ENCODE data around the gene DNAAF8.

The DNAAF8 gene

DNA sequence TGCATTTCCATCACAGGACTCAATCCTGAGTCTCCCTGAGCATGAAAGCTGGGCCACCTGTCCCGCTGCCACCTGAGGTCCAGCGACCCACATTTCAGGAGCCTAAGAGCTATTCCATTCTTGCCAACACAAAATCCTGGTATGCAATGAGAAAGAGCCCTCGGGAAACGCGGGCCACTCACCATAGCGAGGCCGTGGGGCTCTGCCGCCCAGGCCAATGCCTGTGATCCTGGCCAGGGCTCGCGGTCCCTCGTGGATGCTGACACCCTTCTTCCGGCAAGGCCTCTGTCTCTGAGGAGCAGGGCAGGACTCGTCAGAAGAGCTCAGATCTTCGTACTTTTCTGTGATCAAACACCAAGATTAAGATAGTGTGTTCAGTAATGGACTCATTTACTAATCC, 29.4 kb upstream of the DNAAF8 start:
- Histone ChIP-seq H4K91ac (ENCODE audit: low read length) (no peak overlapping the region), H2BK120ac (ENCODE audit: low read depth, low read length) (no peak overlapping the region), H2AK5ac (ENCODE audit: low read length, severe bottlenecking) (no peak overlapping the region), H3K23ac (ENCODE audit: low read length in 2 of 2) (no peak overlapping the region), H2BK15ac (ENCODE audit: low read depth, poor library complexity, severe bottlenecking) (no peak overlapping the region), H2BK5ac (ENCODE audit: low read depth, low read length, poor library complexity, severe bottlenecking) (no peak overlapping the region), H3K27ac (ENCODE audit: low read length, poor library complexity, severe bottlenecking) (no peak overlapping the region), H3K4me1 (ENCODE audit: control insufficient read depth, insufficient read depth, low read depth, low read length) (peaks cover 13% of the 10 kb centered on the region), H3K9me3 (ENCODE audit: control insufficient read depth, low read length) (no peaks in the 10 kb centered on the region), H3K4me3 (ENCODE audit: insufficient read depth in 1 of 2, low read depth in 1 of 2, low read length in 2 of 2) (no peak overlapping the region), H3K79me1 (replicated peaks; ENCODE audit: low read length, poor library complexity, severe bottlenecking) (peaks cover 18% of the 10 kb centered on the region), H3K4me2 (ENCODE audit: low read length, poor library complexity, severe bottlenecking) (no peak overlapping the region), H3K36me3 (ENCODE audit: control insufficient read depth in 1 of 2, insufficient read depth in 2 of 2, low read depth in 1 of 2, low read length in 2 of 2) (peaks cover 56 to 65% of the 10 kb centered on the region in 2 experiments), H3K27me3 (ENCODE audit: control insufficient read depth in 1 of 2, insufficient read depth in 1 of 2, low read length in 2 of 2) (no peaks in the 10 kb centered on the region), H4K8ac (ENCODE audit: low read length) (no peak overlapping the region), H3K9ac (ENCODE audit: low read length) (no peak overlapping the region), H3K18ac (ENCODE audit: low read depth in 1 of 2, low read length in 2 of 2) (no peak overlapping the region), H2BK12ac (ENCODE audit: low read length in 2 of 2) (no peak overlapping the region), H3K4ac (ENCODE audit: low read depth in 1 of 2, low read length in 2 of 2) (no peak overlapping the region), H2AFZ (ENCODE audit: low read depth, low read length) (no peak overlapping the region), H3K14ac (ENCODE audit: low read length in 2 of 2) (no peak overlapping the region)
- no peak for DNase-seq
- WGBS, result over 99% methylated on average over 14 of the region's 14 CpGs

DNA sequence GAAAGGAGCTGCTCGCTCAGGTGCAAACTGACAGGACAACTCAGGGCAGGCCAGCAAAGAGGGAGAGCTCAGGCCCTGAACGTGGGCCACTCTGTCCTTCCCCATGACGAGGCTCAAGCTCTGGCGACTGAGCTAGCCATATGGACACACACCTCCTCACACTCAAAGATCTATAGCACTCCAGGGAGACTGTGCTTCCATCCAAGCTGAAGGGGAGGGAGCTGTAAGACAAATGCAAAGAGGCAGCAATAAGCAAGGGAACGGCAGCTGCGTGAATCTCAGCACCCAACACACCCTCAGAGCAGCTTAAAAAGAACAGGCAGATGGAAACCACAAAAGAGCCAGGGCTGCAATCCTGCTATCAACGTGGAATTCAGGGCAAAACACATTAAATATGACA, 27.5 kb upstream of the DNAAF8 start:
- no peak overlapping the region for H3K14ac ChIP-seq (ENCODE audit: low read length in 2 of 2)
- H3K4me3 ChIP-seq (ENCODE audit: insufficient read depth in 1 of 2, low read depth in 1 of 2, low read length in 2 of 2), result no peak overlapping the region
- H3K4me1 ChIP-seq (ENCODE audit: control insufficient read depth, insufficient read depth, low read depth, low read length), result peaks cover 10% of the 10 kb centered on the region
- DNase-seq, result no peak
- no peak overlapping the region for H2BK5ac ChIP-seq (ENCODE audit: low read depth, low read length, poor library complexity, severe bottlenecking)
- H3K4me2 ChIP-seq (ENCODE audit: low read length, poor library complexity, severe bottlenecking), result no peak overlapping the region
- no peak overlapping the region for H3K4ac ChIP-seq (ENCODE audit: low read depth in 1 of 2, low read length in 2 of 2)
- H2BK12ac ChIP-seq (ENCODE audit: low read length in 2 of 2), result no peak overlapping the region
- H3K27ac ChIP-seq (ENCODE audit: low read length, poor library complexity, severe bottlenecking), result no peak overlapping the region
- no peak overlapping the region for H2BK120ac ChIP-seq (ENCODE audit: low read depth, low read length)
- no peak overlapping the region for H3K18ac ChIP-seq (ENCODE audit: low read depth in 1 of 2, low read length in 2 of 2)
- H3K27me3 ChIP-seq (ENCODE audit: control insufficient read depth in 1 of 2, insufficient read depth in 1 of 2, low read length in 2 of 2), result no peaks in the 10 kb centered on the region
- H3K9ac ChIP-seq (ENCODE audit: low read length), result no peak overlapping the region
- no peak overlapping the region for H4K91ac ChIP-seq (ENCODE audit: low read length)
- H2BK15ac ChIP-seq (ENCODE audit: low read depth, poor library complexity, severe bottlenecking), result no peak overlapping the region
- no peak overlapping the region for H3K23ac ChIP-seq (ENCODE audit: low read length in 2 of 2)
- H4K8ac ChIP-seq (ENCODE audit: low read length), result no peak overlapping the region
- 92% methylated on average over 6 of the region's 7 CpGs for WGBS
- no peaks in the 10 kb centered on the region for H3K9me3 ChIP-seq (ENCODE audit: control insufficient read depth, low read length)
- H2AFZ ChIP-seq (ENCODE audit: low read depth, low read length), result no peak overlapping the region
- H2AK5ac ChIP-seq (ENCODE audit: low read length, severe bottlenecking), result no peak overlapping the region
- peaks cover 46 to 56% of the 10 kb centered on the region in 2 experiments for H3K36me3 ChIP-seq (ENCODE audit: control insufficient read depth in 1 of 2, insufficient read depth in 2 of 2, low read depth in 1 of 2, low read length in 2 of 2)
- H3K79me1 ChIP-seq (replicated peaks; ENCODE audit: low read length, poor library complexity, severe bottlenecking), result peaks cover 16% of the 10 kb centered on the region

DNA sequence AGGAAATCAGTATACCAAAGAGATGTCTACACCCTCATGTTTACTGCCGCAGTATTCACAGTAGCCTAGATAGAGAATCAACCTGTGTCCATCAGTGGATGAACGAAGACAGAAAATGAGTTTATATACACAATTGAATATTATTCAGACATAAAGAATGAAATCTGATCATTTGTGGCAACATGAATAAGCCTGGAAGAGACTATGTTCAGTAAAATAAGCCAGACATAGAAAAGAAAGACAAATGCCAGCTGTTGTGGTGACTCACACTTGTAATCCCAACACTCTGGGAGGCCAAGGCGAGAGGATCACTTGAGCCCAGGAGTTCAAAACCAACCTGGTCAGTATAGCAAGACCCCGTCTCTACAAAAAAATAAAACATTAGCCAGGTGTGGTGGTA, 24.9 kb upstream of the DNAAF8 start:
- Histone ChIP-seq H2AK5ac (ENCODE audit: low read length, severe bottlenecking) (no peak overlapping the region), H3K79me1 (replicated peaks; ENCODE audit: low read length, poor library complexity, severe bottlenecking) (peaks cover 10% of the 10 kb centered on the region), H3K4me1 (ENCODE audit: control insufficient read depth, insufficient read depth, low read depth, low read length) (no peaks in the 10 kb centered on the region), H2BK12ac (ENCODE audit: low read length in 2 of 2) (no peak overlapping the region), H2BK5ac (ENCODE audit: low read depth, low read length, poor library complexity, severe bottlenecking) (no peak overlapping the region), H2AFZ (ENCODE audit: low read depth, low read length) (no peak overlapping the region), H3K4me2 (ENCODE audit: low read length, poor library complexity, severe bottlenecking) (no peak overlapping the region), H3K36me3 (ENCODE audit: control insufficient read depth in 1 of 2, insufficient read depth in 2 of 2, low read depth in 1 of 2, low read length in 2 of 2) (peaks cover 42 to 59% of the 10 kb centered on the region in 2 experiments), H3K9ac (ENCODE audit: low read length) (no peak overlapping the region), H3K4me3 (ENCODE audit: insufficient read depth in 1 of 2, low read depth in 1 of 2, low read length in 2 of 2) (no peak overlapping the region), H3K9me3 (ENCODE audit: control insufficient read depth, low read length) (no peaks in the 10 kb centered on the region), H3K27me3 (ENCODE audit: control insufficient read depth in 1 of 2, insufficient read depth in 1 of 2, low read length in 2 of 2) (no peaks in the 10 kb centered on the region), H3K4ac (ENCODE audit: low read depth in 1 of 2, low read length in 2 of 2) (no peak overlapping the region), H4K8ac (ENCODE audit: low read length) (no peak overlapping the region), H2BK15ac (ENCODE audit: low read depth, poor library complexity, severe bottlenecking) (no peak overlapping the region), H4K91ac (ENCODE audit: low read length) (no peak overlapping the region), H3K18ac (ENCODE audit: low read depth in 1 of 2, low read length in 2 of 2) (no peak overlapping the region), H3K23ac (ENCODE audit: low read length in 2 of 2) (no peak overlapping the region), H2BK120ac (ENCODE audit: low read depth, low read length) (no peak overlapping the region), H3K27ac (ENCODE audit: low read length, poor library complexity, severe bottlenecking) (no peak overlapping the region), H3K14ac (ENCODE audit: low read length in 2 of 2) (no peak overlapping the region)
- peak; percentile 28 for DNase-seq
- 86% methylated on average over 3 of the region's 4 CpGs for WGBS

DNA sequence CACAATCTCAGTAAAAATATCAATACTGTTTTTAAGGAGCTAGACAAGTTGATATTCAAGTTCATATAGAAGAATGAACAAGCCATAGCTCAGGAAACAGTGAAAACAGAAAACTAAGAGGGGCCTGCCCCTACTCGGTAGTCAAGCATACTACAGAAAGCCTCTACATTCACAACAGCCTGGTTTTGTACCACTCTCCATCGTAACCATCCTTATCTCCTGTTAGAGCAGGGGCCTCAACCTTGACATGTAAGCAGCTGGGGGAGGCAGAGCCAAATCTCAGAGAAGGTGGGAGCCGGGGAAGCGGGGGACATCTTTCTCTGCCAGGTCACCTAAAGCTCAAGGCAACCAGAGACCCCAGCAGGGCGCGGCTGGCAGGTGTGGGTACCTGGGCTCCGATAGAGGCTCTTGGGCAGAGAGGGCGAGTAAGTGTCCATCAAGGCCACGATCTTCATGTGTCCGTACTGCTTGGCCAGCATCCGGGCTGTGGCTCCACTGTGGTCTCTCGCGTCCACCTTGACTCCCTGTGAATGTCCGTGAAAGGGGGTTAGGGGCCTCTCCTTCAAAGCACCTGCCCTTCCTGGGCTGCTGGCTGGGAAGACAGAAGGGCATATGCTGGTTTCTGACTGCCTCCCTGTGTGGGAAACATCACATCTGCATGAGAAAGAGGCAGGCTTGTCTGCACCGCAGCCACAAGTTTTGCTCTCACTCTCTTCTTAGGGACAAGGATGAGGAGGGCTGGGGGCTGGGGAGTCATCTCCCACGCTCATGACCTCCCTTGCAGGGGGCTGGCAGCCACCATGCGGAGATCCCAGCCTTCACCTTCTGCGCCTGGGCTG, 20.5 kb upstream of the DNAAF8 start:
- H3K4me3 ChIP-seq (ENCODE audit: insufficient read depth in 1 of 2, low read depth in 1 of 2, low read length in 2 of 2), result no peak overlapping the region
- H3K27me3 ChIP-seq (ENCODE audit: control insufficient read depth in 1 of 2, insufficient read depth in 1 of 2, low read length in 2 of 2), result no peaks in the 10 kb centered on the region
- H2AFZ ChIP-seq (ENCODE audit: low read depth, low read length), result no peak overlapping the region
- no peak overlapping the region for H2BK120ac ChIP-seq (ENCODE audit: low read depth, low read length)
- H3K36me3 ChIP-seq (ENCODE audit: control insufficient read depth in 1 of 2, insufficient read depth in 2 of 2, low read depth in 1 of 2, low read length in 2 of 2), result peaks cover 45 to 49% of the 10 kb centered on the region in 2 experiments
- H2BK5ac ChIP-seq (ENCODE audit: low read depth, low read length, poor library complexity, severe bottlenecking), result no peak overlapping the region
- WGBS, result 91% methylated on average over 18 of the region's 18 CpGs
- H3K4me1 ChIP-seq (ENCODE audit: control insufficient read depth, insufficient read depth, low read depth, low read length), result no peaks in the 10 kb centered on the region
- H2AK5ac ChIP-seq (ENCODE audit: low read length, severe bottlenecking), result no peak overlapping the region
- no peak for DNase-seq
- H3K23ac ChIP-seq (ENCODE audit: low read length in 2 of 2), result no peak overlapping the region
- H3K14ac ChIP-seq (ENCODE audit: low read length in 2 of 2), result no peak overlapping the region
- H3K9me3 ChIP-seq (ENCODE audit: control insufficient read depth, low read length), result no peaks in the 10 kb centered on the region
- no peak overlapping the region for H3K18ac ChIP-seq (ENCODE audit: low read depth in 1 of 2, low read length in 2 of 2)
- H4K8ac ChIP-seq (ENCODE audit: low read length), result no peak overlapping the region
- H3K9ac ChIP-seq (ENCODE audit: low read length), result no peak overlapping the region
- H4K91ac ChIP-seq (ENCODE audit: low read length), result no peak overlapping the region
- no peak overlapping the region for H3K27ac ChIP-seq (ENCODE audit: low read length, poor library complexity, severe bottlenecking)
- H2BK12ac ChIP-seq (ENCODE audit: low read length in 2 of 2), result no peak overlapping the region
- no peak overlapping the region for H3K4ac ChIP-seq (ENCODE audit: low read depth in 1 of 2, low read length in 2 of 2)
- H2BK15ac ChIP-seq (ENCODE audit: low read depth, poor library complexity, severe bottlenecking), result no peak overlapping the region
- H3K4me2 ChIP-seq (ENCODE audit: low read length, poor library complexity, severe bottlenecking), result no peak overlapping the region
- peaks cover 20% of the 10 kb centered on the region for H3K79me1 ChIP-seq (replicated peaks; ENCODE audit: low read length, poor library complexity, severe bottlenecking)
